Measurements from ENCODE around the gene RPAP2.
"Not testable (repeated sequence)": the region's sequence is repeated elsewhere in the genome, so short reads cannot be mapped to it uniquely, and the experiment has no call there.

RPAP2 gene

DNA sequence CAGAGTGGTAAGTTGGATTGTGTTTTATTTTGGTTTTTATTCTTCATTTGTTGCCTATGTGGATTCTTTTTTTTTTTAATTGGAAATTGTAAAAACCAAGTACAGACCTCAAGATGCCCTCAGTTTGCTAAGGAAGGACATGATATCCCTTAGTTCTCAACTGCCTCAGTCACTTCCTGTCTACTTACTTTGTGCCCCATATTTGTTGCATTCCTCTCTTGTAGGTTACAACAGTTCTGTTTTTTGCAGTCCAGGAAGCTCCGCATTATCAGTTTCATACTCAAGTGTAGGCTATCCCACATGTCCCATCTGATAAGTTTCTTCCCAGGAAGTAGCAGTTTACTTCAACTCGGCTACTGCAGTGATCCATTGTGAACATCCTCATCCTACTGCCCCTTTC, 82.0 kb downstream of the RPAP2 start:
- TF ChIP-seq, protein P1, sequence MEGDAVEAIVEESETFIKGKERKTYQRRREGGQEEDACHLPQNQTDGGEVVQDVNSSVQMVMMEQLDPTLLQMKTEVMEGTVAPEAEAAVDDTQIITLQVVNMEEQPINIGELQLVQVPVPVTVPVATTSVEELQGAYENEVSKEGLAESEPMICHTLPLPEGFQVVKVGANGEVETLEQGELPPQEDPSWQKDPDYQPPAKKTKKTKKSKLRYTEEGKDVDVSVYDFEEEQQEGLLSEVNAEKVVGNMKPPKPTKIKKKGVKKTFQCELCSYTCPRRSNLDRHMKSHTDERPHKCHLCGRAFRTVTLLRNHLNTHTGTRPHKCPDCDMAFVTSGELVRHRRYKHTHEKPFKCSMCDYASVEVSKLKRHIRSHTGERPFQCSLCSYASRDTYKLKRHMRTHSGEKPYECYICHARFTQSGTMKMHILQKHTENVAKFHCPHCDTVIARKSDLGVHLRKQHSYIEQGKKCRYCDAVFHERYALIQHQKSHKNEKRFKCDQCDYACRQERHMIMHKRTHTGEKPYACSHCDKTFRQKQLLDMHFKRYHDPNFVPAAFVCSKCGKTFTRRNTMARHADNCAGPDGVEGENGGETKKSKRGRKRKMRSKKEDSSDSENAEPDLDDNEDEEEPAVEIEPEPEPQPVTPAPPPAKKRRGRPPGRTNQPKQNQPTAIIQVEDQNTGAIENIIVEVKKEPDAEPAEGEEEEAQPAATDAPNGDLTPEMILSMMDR (IDR thresholded peaks at IDR 0.05; ENCODE audit: extremely low read depth, missing control alignments): no peak
- no peak for DNase-seq (ENCODE audit: low spot score)

DNA sequence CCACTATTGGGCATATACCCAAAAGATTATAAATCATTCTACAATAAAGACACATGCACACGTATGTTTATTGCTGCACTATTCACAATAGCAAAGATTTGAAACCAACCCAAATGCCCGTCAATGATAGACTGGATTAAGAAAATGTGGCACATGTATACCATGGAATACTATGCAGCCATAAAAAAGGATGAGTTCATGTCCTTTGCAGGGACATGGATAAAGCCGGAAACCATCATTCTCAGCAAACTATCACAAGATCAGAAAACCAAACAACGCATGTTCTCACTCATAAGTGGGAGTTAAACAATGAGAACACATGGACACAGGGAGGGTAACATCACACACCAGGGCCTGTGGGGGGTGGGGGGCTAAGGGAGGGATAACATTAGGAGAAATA, 95.1 kb downstream of the RPAP2 start:
- DNase-seq (ENCODE audit: low spot score): not testable (repeated sequence)

DNA sequence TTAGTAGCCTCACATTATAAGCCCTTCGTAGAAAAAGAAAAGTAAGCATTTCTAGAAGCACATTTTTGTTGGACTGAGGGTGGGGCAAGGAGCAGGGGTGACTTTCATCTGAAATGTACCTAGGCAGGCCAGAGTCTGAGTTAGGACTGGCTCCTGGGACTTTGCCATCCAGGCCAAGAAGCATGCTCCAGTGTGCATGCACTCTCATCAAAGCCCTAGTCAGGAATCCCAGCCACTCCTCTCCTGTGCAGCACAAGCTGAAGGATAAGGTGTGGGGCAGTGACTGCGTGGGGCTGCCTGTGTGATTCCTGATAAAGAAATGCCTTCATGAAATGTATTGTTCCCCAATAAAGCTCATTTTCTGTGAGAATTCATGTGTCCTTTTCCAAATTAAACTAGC, 99.7 kb downstream of the RPAP2 start:
- TF ChIP-seq, protein P1 (IDR thresholded peaks at IDR 0.05; ENCODE audit: extremely low read depth, missing control alignments): no peak
- DNase-seq (ENCODE audit: low spot score): no peak

DNA sequence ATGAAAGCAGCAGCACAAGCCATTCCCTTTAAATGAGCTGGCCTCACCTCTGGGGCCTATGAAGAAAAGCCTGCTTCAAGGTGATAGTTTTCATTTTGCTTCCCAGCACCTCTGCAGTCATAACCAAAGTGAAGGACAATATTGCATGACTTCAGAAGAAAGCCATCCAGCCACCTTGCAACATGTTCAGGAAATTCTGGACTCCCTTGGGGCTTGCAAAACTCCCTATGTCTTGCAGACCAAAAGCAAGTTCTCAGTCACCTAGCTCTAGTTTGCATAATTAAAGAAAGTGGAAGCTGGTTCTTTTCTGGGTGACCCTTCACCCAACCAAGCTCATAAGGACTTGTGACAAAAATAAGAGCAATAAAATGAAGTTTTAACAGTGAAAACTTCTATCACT, 100.2 kb downstream of the RPAP2 start:
- TF ChIP-seq, protein P1 (IDR thresholded peaks at IDR 0.05; ENCODE audit: extremely low read depth, missing control alignments): no peak
- peak; percentile 38 for DNase-seq (ENCODE audit: low spot score)

DNA sequence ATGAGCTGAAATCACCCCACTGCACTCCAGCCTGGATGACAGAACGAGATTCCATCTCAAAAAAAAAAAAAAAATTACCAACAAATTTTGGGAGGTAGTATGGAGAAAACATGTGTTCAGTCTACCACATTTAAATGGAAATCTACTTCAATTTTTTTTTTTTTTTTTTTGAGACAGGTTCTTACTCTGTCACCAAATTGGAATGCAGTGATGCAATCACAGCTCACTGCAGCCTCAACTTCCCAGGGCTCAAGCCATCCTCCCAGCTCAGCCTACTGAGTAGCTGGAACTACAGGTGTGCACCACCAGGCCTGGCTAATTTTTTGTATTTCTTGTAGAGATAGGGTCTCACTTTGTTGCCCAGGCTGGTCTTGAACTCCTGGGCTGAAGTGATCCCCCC, 105.8 kb downstream of the RPAP2 start:
- TF ChIP-seq, protein P1 (IDR thresholded peaks at IDR 0.05; ENCODE audit: extremely low read depth, missing control alignments): no peak

DNA sequence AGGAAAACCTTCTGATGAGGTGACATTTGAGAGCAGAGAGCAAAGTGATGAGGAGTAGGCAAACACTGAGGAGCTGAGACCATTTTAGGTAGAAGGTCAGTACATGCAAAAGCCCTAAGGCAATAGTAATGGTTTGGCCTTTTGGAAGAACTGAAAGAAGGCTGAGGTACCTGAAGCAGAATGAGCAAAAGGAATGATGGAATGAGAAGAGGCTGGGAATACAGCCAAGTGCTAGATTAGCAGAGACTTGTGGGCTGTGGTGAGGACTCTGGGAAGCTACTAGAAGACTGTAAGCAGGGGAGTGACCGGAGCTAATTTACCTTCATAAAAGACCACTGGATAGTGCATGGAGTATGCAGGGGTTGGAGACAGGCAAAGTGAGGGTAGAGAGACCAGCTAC, 110.0 kb downstream of the RPAP2 start:
- no peak for DNase-seq (ENCODE audit: low spot score)
- TF ChIP-seq, protein P1 (IDR thresholded peaks at IDR 0.05; ENCODE audit: extremely low read depth, missing control alignments): no peak

More for the DNA sequence above, 105.8 kb downstream of the RPAP2 start:
- no peak for DNase-seq (ENCODE audit: low spot score)

DNA sequence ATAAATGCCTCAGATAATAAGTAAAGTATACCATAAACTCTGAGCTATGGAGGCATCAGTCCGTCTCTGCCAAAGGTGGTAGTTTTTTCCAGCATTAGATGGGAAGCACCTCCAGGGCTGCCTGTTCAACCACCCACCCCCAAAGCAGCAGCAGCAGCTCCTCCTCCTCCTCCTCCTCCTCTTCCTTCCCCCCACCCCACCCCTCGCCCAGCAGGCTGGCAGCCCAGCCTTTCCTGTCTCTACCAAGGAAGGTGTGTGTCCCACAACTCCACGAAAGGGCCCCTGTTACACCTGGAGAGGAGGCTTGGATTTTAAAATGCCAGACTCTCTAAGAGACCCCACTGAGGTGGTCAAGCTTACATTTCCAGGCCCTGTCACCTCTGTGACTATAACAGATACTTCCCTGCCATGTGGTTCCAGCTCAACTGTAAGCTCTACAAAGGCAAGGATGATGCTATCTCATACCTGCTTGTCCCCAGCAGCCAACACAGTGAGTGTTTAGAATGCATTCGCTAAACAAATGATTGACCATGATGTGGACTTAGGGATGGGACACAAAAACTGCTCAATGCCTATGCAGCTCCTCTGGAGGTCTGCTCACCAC, 111.2 kb downstream of the RPAP2 start:
- no peak for DNase-seq (ENCODE audit: low spot score)
- TF ChIP-seq, protein P1 (IDR thresholded peaks at IDR 0.05; ENCODE audit: extremely low read depth, missing control alignments): no peak

DNA sequence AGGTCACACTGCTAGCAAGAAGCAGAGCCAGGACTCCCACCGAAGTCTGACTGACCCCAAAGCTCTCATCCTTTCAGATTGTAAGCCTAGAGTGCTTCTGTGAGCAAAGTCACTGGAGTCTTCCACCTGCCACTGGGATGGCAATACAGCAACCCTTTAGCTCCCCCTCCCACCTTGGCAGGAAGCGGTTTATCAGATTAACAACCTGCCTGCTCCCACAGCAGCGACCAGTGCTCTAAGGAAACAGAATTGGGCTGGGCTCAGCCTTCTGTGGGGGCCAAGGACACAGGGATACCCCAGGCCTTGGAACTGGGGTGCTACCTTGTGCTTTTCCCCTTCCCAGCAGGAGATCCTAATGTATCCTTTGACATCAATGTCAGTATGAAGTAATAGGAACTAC, 111.8 kb downstream of the RPAP2 start:
- TF ChIP-seq, protein P1 (IDR thresholded peaks at IDR 0.05; ENCODE audit: extremely low read depth, missing control alignments): no peak
- DNase-seq (ENCODE audit: low spot score): no peak

All from GM20000 (cell line).